Measurements from ENCODE around the gene MED17. TPM values are rescaled to one million over a fixed set of nuclear protein-coding genes. Genes with fewer than 3 reads are reported as not detected.

Gene MED17
- total RNA-seq, 4 donors from 2014 or later = 18.9 to 27.8 (median 22.3) TPM

DNA sequence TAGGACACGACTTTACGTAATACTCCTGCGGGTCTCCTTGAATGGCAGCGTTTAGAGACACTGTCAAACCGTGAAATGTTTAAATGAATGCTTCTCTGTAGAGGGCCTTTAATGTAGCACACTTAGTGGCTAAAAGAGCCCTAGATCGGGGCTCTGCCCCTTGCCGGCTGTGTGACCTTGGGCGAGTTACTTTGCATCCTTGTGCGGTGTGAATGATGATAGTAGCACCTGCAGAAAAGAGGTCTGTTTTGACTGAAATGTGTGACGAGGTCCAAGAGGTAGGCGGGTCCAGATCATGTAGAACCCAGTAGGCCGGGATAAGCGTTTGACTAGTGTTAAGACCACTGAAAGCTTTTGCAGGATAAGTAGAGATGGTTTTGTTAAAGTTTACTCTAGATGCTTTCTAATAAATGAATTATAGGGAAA lies 866 bp downstream of the MED17 start:
- intact Hi-C loops (cut with DNase I) = loop anchor here (2.0 kb wide), 1 partner anchor 44 kb away; the partner anchor contains the start of genes C11orf54 and TAF1D
- peak overlapping the region; percentile 92 to 99 (median 94) for H3K27ac ChIP-seq (replicated peaks in 1 of 4)
- H3K4me1 ChIP-seq = peaks cover 29 to 39% (median 35%) of the 10 kb centered on the region in 4 donors
- under 1% methylated on average over 13 of the region's 13 CpGs for WGBS
- H3K27me3 ChIP-seq = no peaks in the 10 kb centered on the region
- peak overlapping the region; percentile 80 to 98 (median 85) for H3K4me3 ChIP-seq
- DNase-seq (ENCODE audit: extremely low spot score) = no peak
- no peaks in the 10 kb centered on the region for H3K9me3 ChIP-seq
- H3K36me3 ChIP-seq = peaks cover 4 to 22% (median 18%) of the 10 kb centered on the region in 4 donors
- no peak for TF ChIP-seq EP300 (IDR thresholded peaks at IDR 0.05)
- no peak for TF ChIP-seq POLR2A (IDR thresholded peaks at IDR 0.05; ENCODE audit: low read depth)
- TF ChIP-seq, protein P1, sequence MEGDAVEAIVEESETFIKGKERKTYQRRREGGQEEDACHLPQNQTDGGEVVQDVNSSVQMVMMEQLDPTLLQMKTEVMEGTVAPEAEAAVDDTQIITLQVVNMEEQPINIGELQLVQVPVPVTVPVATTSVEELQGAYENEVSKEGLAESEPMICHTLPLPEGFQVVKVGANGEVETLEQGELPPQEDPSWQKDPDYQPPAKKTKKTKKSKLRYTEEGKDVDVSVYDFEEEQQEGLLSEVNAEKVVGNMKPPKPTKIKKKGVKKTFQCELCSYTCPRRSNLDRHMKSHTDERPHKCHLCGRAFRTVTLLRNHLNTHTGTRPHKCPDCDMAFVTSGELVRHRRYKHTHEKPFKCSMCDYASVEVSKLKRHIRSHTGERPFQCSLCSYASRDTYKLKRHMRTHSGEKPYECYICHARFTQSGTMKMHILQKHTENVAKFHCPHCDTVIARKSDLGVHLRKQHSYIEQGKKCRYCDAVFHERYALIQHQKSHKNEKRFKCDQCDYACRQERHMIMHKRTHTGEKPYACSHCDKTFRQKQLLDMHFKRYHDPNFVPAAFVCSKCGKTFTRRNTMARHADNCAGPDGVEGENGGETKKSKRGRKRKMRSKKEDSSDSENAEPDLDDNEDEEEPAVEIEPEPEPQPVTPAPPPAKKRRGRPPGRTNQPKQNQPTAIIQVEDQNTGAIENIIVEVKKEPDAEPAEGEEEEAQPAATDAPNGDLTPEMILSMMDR (IDR thresholded peaks at IDR 0.05) = no peak
- no peak for TF ChIP-seq POLR2AphosphoS5 (IDR thresholded peaks at IDR 0.05)

DNA sequence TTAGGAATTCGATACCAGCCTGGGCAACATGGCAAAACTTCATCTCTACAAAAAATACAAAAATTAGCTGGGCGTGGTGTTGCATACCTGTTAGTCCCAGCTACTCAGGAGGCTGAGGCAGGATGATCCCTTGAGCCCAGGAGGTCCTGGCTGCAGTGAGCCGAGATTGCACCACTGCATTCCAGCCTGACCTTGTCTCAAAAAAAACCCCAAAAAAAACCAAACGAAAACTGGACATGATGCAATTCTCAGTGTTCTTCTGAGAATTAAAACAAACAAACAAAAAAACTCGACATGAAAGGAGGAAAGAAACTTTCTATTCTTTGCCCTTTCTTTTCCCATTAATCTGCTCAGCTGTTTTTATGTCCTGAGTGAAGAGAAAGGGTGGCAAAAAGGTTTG lies 7.4 kb downstream of the MED17 start:
- H3K27me3 ChIP-seq = no peaks in the 10 kb centered on the region
- no peaks in the 10 kb centered on the region for H3K9me3 ChIP-seq
- peaks cover 11 to 18% (median 14%) of the 10 kb centered on the region in 4 donors for H3K4me1 ChIP-seq
- intact Hi-C loops (cut with DNase I) = loop anchor here (10.0 kb wide), 1 partner anchor 117 kb away; no protein-coding TSS in a partner anchor
- peaks cover 67 to 88% (median 82%) of the 10 kb centered on the region in 4 donors for H3K36me3 ChIP-seq
- 92% methylated on average over 5 of the region's 5 CpGs for WGBS
- DNase-seq (ENCODE audit: extremely low spot score) = no peak
- TF ChIP-seq POLR2A (IDR thresholded peaks at IDR 0.05; ENCODE audit: low read depth) = no peak
- no peak for TF ChIP-seq EP300 (IDR thresholded peaks at IDR 0.05)
- TF ChIP-seq, protein P1 (IDR thresholded peaks at IDR 0.05) = no peak
- no peak for TF ChIP-seq POLR2AphosphoS5 (IDR thresholded peaks at IDR 0.05)
- H3K27ac ChIP-seq (replicated peaks in 1 of 4) = no peak overlapping the region
- H3K4me3 ChIP-seq = no peak overlapping the region

DNA sequence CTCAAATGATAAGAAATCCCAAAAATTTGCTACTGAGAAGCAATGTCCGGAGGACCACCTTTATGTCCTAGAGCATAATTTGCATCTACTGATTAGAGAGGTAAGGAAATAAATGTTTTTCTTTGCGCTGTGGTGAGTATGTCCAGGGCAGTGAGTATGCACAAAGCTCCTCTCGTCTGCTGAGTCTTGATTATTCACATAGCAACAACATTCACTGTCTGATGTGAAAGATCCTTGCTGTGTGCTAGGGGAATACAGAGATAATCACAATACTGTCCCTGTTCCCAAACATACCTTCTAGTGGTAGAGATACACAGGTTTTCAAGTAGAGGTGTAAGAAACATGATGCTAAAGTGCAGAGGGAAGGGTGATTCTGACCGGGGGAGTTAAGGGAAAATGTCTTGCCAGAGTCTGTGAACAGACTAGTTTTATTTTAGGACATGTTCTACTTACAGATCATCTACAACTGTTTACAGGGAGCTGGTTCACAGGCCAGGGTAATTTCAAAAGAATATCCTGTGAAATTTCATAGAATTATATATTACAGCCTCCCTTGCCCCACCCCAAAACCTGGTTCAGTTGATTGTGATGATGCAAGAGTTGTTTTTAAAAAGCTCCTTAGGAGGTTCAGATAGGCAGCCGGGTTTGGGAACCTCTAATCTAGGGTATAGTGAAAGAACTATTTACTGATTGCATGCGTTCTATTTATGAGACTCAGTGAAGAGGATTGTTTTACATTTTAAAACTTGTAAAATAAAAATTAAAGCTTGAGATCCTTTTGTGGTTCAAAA lies 12.6 kb downstream of the MED17 start:
- intact Hi-C loops (cut with DNase I) = loop anchor here (10.0 kb wide), 1 partner anchor 122 kb away; no protein-coding TSS in a partner anchor
- DNase-seq (ENCODE audit: extremely low spot score) = no peak

DNA sequence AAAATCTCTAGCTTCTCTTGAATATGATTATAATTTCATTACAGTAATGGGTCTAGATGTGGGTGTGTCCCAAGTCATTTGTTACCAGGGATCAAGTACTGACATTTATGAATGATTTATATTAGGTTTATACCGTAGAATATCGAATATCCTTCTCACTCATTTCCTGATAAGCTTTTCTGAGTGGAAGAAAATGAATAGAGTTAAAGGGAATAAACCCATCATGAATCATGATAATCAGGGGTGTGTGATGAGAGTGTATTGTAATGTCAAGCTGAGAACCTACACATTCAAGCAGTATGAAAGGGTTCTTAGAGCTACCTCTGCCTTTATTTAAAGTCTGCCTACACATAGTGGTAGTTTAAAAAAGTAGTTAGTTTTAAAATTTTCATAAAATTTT lies 17.3 kb downstream of the MED17 start:
- H3K4me3 ChIP-seq = no peak overlapping the region
- H3K36me3 ChIP-seq = peaks cover 43 to 97% (median 80%) of the 10 kb centered on the region in 4 donors
- no peak for DNase-seq (ENCODE audit: extremely low spot score)
- intact Hi-C loops (cut with DNase I) = no loop called here
- H3K27ac ChIP-seq (replicated peaks in 1 of 4) = no peak overlapping the region
- TF ChIP-seq, protein P1 (IDR thresholded peaks at IDR 0.05) = no peak
- TF ChIP-seq POLR2AphosphoS5 (IDR thresholded peaks at IDR 0.05) = no peak
- no peak for TF ChIP-seq EP300 (IDR thresholded peaks at IDR 0.05)
- no peak for TF ChIP-seq POLR2A (IDR thresholded peaks at IDR 0.05; ENCODE audit: low read depth)
- no peaks in the 10 kb centered on the region for H3K27me3 ChIP-seq
- no peaks in the 10 kb centered on the region for H3K9me3 ChIP-seq
- H3K4me1 ChIP-seq = no peaks in the 10 kb centered on the region
- 69% methylated on average over 2 of the region's 2 CpGs for WGBS

More for the DNA sequence above, 12.6 kb downstream of the MED17 start:
- TF ChIP-seq POLR2A (IDR thresholded peaks at IDR 0.05; ENCODE audit: low read depth) (no peak), EP300 (IDR thresholded peaks at IDR 0.05) (no peak), POLR2AphosphoS5 (IDR thresholded peaks at IDR 0.05) (no peak)
- TF ChIP-seq, protein P1 (IDR thresholded peaks at IDR 0.05) = no peak
- Histone ChIP-seq H3K36me3 (peaks cover 77 to 99% (median 92%) of the 10 kb centered on the region in 4 donors), H3K27ac (replicated peaks in 1 of 4) (no peak overlapping the region), H3K9me3 (no peaks in the 10 kb centered on the region), H3K4me3 (no peak overlapping the region), H3K4me1 (no peaks in the 10 kb centered on the region), H3K27me3 (no peaks in the 10 kb centered on the region)
- WGBS = 94% methylated on average over 6 of the region's 6 CpGs
